Hematopoietic multipotent progenitor cell treated with erythropoietin and hydrocortisone succinate and interleukin-3 and kit ligand, for 8 days (in vitro differentiated cells): ENCODE results near the gene OSBP2.

Experiments used
- DNase-seq: peaks from one replicate; pipeline ENCODE4 v3.0.0-alpha.2; 2015

OSBP2 gene

DNA sequence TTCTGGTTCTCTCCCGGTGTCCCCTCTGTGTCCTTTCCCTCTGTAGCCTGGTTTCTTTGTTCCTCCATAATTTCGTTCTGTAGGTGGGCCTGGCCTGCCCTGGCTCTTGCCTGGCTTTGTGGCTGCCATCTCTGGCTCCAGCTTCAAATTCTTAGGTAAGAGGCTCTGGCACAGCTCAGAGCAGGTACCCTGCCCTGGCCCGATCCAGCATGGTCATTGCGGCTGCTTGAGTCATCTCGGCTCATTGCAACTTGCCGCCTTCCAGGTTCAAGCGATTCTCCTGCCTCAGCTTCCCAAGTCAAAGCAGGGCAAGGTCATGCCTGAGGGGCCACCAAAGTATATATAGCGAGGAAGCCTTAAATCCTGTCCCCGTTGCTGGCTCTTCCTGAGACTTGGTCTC is 76.0 kb downstream of the OSBP2 start:
- no peak for DNase-seq

DNA sequence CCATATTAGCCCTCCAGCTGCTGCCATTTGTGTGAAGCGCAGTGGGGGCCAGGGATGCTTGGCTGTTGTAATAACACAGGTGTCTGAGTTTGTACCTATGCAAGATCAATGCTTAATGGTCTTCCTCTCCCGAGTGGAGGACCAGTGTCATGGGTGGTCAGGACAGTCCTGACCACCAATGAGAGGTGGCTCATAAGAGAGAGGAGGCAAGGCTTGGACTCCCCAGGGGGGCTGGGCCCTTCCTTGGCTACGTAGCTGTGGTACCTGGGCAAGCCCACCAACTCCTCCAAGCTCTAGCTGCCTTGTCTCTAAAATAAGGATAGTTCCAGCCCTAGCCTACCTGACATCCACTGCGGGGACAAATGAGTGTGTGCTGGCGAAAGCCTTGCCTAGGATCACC is 79.2 kb downstream of the OSBP2 start:
- no peak for DNase-seq

DNA sequence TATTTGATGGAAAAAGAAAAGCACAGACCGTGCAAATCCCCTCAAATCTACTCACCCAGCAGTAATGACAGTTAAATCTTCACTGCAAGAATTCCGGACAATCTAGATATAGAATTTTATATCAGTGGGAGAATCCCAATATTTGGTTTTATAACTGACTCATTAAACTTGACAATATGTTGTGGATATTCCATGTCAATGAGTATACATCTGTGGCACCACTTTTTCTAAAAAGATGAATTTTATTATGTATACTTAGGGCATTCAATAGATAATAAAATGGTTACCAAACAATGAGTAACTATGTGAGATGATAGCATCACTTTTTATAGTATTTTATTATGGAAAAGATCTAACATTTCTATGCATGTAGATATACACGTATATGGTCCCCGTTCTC is 79.9 kb downstream of the OSBP2 start:
- DNase-seq: no peak

DNA sequence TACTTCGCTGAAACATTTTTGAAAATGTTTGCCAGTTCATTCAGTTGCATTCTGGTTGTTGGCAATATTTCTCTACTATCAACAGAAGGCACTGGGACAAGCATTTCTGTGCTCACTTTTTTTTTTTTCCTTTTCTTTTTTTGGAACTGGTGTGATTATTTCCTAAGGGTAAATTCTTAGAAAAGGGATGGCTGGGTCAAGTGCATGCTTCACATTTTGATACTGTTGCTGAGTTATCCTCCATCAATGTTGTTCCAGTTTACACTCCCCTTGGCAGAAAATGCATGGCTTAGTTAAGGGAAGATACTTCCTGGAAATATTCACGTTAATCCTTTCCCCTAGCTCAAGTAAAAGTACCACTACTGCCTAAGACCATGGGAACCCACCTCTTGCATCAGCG is 81.8 kb downstream of the OSBP2 start:
- no peak for DNase-seq

DNA sequence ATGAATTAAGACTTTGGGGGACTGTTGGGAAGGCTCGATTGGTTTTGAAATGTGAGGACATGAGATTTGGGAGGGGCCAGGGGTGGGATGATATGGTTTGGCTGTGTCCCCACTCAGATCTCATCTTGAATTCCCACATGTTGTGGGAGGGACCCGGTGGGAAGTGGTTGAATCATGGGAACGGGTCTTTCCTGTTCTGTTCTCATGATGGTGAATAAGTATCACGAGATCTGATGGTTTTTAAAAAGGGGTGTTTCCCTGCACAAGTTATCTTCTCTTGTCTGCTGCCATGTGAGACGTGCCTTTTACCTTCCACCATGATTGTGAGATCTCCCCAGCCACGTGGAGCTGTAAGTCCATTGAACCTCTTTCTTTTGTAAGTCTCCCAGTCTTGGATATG is 82.5 kb downstream of the OSBP2 start:
- DNase-seq: peak; percentile 38

DNA sequence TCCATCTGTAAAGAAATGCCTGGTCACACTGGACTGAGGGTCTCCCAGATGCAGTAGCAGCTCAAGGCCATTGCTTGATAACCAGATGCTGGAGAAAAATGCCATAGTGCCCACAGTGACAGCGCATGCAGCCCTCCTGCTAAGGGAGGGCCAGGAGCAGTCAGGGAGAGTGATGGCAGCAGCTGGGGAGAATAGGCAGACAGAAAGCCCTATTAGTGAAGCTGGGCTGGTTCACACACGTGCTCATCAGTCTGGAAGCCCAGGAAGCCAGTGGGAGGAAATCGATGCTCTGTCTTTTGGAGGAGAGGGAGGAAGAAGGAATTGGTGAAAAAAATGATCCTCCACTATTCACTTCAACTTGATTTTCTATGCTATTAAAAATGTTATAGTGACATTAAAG is 82.9 kb downstream of the OSBP2 start:
- DNase-seq: no peak

DNA sequence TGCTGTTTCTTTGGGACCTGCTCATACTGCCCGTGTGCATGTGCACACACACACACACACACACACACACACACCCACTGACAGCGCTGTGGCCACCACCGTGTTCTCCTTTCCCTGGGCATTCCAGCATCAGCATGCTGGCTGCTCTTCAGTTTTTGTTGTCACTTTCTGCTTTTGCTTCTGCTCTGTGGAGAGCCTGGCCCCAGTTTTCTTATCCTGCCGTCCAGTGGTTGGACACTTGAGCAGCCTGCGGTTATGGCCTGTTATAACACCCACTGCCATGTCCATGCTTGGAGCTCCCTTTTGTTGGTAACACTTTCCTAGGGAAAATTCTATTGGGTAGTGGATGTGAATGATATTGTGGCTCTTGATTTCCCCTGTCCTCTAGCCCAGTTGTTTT is 83.6 kb downstream of the OSBP2 start:
- DNase-seq: no peak

DNA sequence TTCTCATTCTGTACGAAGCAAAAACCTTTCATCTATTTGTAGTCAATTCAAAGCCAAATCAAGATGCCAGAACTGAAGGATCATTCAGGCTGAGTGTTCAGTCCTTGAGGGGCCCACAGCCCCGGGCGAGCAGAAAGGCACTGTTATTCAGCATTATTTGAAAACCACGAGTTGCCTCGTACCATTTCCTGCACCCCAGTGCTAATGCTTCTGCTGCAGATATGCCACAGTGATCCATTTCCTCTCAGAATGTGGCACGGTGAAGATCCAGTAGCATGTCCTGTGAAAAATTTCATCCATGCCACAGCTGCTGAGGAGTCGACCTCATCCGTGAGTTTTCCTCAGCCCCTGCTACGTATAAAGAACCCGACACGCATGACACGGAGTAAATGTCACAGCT is 85.4 kb downstream of the OSBP2 start:
- DNase-seq: no peak

DNA sequence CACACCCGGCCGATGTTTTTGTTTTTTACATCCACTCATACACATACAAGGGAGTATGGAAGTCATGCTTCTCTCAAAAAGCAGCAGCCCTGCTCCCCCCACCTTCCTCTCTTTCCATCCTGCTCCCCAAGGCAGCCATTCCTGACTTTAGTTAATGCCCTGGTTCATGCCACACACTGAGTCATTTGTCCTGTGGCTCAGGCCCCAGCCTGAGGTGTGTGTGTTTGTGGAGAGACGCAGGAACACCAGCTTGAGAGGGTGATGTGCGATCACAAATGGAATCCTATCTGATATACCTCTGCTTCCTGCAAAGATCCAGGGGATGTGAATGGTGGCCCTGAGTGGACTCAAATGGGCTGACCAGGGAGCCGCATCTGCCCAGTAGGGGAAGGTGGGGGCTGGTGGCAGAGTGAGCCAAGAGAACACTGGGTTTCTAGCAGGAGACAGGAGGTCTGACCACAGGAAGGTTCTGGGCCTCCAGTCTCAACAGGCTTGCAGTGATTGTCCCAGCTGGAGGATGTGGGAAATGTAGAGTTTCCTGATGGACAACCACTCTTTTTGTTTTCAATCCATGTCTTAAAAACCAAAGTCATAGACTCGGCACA is 86.7 kb downstream of the OSBP2 start:
- DNase-seq: no peak

DNA sequence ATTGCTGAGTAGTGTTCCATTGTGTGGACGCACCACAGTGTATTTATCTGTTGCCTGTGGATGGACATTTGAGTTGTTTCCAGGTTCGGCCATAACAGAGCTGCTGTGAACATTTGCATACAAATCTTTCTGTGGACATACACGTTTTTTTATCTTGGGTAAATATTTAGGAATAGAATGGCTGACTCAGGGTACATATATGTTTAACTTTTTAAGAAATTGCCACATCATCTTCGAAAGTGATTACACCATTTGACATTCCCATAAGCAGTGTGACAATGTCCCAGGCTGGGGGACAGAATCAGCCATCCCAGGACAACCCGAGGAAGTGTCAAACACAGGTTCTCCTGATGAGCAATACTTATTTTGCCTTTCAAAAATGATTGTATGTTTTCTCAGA is 87.9 kb downstream of the OSBP2 start:
- no peak for DNase-seq

DNA sequence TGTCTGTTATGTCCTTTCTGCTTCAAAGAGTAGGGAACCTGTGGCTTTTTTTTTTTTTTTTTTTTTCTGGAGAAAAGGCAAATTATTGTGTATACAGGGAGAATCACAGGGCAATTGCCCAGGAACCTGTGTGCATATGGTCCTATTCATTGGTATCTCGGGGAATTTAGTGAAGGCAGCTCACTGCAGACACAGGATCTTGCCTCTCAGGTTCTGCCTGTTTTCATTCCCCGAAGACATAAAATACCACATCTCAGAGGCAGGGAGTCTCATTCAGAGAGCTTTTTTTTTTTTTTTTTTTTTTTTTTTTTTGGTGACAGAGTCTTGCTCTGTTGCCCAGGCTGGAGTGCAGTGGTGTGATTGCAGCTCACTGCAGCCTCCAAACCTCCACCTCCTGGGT is 88.3 kb downstream of the OSBP2 start:
- DNase-seq: no peak

DNA sequence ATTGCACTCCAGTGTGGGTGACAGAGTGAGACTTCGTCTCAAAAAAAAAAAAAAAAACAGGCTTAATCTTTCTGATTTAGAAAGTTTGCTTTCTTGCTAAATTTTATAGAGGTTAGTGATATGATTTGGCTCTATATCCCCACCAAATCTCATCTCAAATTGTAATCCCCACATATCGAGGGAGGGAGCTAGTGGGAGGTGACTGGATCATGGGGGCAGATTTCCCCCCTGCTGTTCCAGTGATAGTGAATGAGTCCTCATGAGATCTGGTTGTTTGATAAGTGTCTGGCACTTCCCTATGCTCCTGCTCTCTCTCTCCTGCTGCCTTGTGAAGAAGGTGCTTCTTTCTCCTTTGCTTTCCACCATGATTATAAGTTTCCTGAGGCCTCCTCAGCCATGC is 90.9 kb downstream of the OSBP2 start:
- DNase-seq: no peak

DNA sequence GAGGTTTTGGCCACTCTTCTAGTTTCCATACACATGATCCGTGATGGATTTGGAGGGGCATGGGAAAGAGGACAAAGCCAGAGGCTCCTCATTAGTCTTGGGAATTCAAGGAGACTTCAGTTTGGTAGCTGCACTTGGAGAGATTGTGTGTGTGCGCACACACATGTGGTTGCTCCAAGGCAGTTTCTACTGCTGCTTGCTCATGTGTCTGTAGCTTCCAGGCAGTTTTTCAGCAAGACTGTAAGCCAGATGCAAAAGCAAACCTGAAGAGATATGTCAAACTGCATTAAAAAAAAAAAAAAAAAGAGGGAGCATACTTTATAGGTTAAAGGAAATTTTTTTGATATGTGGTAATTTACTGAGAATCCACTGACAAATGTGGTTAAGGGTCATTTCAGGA is 95.7 kb downstream of the OSBP2 start:
- no peak for DNase-seq

DNA sequence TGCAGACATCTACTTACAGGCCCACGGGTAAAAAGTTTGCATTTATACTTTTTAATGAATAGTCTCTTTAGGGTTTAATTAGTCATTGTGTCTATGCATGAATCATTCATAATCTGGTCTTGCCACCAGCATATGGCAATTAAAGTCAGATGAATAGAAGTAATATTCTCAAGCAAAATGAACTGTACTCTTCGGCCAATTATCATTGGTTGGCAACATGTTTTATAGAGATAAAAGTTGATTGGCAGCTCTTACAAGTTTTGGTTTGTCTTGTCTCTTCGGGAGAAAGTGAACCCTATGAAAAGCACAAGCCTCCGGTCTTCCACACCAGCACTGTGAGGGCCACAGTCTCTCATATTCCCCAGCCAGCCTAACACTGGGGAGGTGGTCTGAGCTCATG is 97.8 kb downstream of the OSBP2 start:
- peak; percentile 83 for DNase-seq

DNA sequence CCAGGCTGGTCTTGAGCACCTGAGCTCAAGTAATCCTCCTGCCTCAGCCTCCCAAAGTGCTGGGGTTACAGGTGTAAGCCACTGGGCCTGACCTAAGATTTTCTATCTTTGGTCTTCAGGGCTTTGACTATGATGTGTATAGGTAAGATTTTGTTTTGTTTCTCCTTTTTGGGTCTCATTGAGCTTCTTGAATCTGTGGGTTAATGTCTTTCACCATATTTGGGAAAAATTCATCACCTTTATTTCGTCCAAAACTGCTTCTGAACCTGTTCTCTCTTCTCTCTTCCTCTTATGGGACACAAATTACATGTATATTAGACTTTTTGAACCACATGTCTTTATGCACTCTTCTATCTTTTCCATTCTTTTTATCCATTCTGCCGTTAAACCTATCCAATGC is 100.4 kb downstream of the OSBP2 start:
- no peak for DNase-seq

DNA sequence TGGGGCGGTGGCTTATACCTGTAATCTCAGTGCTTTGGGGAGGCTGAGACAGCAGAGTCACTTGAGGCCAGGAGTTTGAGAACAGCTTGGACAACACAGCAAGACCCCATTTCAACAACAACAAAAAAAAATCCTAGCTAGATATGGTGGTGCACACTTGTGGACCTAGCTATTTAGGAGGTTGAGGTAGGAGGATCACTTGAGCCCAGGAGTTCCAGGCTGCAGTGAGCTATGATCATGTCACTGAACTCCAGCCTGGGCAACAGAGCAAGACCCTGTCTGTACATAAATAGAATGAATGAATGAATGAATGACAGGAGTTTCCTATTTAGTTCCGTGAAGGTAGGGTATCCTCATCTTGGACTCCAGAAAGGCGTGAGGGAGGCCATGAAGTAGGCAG is 107.0 kb downstream of the OSBP2 start:
- no peak for DNase-seq

DNA sequence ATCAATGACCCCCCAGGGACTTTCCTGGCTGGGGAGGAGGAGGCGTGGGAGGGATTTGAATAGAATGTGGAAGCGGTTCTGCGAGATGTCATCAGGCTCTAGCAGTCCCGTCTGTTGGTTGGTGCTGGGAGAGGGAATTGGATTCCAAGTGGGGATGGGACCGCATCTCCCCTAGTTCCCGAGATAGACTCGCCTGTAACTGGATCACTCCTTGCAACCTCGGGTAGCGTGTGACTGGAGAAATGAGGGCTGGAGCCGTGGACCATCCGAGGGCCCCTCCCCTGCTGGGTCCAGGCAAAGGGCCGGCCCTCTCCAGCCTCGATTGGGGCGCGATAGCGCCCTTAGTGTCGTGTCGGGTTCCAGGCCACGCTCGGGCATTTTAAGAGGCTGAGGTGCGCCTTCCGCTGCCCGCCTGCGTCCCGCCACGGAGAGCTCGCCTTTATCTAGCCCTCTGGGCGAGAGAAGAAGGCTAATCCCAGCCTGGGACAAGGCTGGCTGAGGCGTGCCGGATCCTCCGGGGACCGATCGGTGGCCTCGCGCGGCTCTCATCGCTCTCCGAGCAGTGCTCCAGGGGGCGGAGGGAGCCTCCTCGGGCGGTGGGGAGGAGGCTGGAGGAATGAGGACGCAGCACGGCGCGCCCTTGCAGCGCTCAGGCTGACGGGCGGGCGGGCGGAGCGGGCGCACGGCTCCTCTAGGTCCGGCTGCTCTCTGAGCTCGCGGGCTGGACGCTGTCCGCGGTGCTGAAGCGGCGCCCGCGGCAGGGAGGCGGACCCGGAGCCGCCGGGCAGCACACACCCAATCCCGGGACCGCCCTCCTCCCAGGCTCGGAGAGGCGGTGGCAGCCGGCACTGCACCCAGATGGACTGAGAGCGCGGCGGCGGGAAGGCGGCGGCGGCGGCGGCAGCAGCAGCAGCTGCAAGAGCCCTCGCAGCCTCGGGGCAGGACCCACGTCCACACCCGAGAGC is 107.8 kb downstream of the OSBP2 start:
- peak; percentile 89 for DNase-seq

DNA sequence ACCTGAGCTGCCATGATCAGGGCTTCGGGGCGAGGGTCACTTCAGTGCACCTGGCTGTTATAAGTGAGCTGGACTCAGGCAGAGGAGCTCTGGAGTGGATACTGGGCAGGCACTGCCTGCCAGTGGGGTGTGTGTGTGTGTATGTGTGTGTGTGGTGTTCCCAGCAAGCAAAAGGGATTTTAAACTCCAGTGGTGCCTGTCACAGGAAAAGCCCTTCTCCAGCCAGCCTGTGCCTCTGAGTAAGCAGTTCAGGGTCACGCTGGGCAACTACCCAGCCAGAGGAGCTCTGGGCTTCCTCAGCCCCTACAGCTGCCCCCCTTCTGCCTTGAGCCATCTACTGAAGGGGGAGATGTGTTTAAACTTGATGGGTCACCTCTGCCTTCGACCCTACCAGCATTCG is 109.0 kb downstream of the OSBP2 start:
- DNase-seq: no peak

DNA sequence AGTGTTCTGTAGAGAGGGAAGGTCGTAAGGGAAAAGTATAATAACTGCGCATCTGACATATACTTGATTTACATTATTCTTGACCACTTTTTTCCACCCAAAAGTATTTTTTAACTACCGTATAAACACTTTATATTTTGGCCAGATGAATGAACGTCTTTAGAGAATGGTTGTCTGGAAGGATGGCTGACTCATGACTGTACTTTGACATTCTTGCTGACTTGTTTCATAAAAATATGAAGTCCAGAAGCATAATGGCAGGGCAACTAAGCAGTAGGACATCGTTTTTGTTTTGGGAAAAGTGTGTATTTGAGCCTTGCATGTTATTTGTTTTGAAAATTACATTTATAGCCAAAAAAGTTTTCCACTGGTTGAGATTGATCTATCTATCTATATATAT is 110.0 kb downstream of the OSBP2 start:
- DNase-seq: no peak

DNA sequence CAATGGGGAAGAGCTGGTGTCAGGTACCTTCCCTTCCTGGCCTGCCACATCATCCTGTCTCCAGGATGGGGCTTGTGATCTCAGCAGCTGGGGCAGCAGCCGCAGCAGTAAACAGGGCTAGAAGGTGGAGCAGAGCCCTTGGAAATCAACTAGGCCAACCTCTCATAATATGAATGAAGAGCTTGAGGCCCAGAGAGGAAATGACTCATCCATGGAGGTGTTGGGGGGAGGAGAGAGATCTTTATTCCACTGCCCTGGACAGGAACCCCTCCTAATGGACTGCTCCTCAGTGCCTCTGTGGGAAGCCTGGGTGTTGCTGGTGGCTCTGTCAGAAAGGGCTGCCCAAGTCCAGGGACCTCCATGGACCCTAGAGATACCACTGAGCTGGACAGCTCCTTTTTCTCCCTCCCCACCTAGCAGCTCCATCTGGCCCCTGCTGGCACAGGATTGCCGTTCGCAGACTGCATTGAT is 111.8 kb downstream of the OSBP2 start:
- no peak for DNase-seq

DNA sequence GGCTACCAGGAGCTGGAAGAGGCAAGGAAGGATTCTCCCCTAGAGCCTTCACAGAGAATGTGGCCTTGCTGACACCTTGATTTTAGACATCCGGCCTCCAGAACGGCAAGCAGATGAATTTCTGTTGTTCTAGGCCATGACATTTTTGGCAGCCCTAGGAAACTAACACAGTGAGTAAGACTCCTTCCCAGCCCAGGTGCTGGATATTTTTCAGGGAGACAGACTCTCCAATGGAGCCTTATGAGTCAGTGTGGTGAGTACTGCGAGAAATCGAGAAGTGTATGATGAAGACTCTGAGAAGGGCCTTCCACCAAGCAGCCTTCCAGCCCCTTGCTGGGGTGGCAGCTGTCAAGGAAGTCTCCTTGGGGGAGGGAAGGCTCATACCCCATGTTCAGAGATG is 114.4 kb downstream of the OSBP2 start:
- DNase-seq: no peak

DNA sequence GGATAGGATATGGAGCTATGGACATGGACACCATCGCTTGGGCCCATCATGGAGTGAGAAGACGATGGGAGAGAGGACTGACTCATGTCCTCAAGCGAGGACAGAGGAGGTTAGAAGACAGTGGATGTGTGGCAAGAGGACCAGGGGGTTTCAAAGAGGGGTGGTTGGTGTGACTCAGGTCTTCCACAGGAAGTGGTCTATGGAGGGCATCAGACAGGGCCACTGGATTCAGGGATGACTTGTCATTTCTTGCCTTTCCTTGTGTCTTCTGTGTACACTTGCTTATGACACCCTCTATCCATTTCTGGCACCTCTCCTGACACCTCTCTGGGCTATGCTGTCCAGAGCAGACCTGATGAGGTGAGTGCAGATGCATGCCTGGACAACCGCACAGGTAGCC is 115.4 kb downstream of the OSBP2 start:
- no peak for DNase-seq

DNA sequence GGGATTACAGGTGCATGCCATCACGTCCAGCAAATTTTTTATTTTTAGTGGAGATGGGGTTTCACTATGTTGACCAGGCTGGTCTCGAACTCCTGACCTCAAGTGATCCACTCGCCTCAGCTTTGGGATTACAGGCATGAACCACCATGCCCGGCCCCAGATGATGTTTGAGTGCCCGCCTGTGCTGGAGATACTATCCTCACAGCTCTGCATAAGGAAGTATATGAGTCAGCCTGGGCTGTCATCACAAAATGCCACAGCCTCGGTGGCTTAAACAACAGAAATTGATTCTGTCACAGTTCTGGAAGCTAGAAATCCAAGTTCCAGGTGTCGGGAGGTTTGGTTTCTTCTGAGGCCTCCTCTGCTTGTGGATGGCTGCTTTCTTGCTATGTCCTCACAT is 119.3 kb downstream of the OSBP2 start:
- no peak for DNase-seq

DNA sequence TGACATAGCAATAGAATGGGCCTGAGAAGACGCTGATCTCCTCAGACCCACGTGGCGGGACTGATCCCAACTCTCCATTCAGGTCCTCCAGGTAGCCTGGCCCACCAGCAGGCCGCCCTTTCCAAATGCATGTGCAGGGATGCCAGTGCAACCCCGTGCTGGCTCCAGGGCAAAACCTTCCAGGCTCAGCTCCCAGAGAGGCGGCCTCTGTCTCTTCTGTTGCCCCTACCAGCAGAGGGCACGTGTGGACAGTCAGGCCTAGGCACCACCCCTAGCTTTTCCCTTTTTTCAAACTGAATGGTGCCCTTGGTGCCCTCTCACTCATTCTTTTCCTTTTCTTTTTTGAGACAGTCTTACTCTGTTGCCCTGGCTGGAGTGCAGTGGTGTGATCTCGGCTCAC is 121.7 kb downstream of the OSBP2 start:
- DNase-seq: peak; percentile 33

DNA sequence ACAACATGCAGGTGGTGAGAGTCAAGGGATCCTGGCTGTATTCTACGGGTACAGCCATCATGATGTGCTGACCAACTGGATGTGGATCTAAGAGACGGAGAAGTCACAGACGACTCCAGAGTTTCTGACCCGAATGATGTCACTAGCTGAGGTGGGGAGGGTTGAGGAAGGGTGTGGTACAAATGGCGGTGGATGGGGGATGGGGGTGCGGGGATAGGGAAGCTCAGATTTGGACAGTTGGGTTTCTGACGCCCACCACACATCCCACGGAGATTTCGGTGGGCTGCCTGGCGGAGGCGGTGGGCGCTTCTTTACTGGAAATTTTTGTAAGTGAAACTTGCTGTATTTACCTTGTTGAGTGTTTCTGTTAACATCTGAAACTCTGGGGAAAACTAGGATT is 126.7 kb downstream of the OSBP2 start:
- DNase-seq: no peak
